NOMO-1 treated with dmso at 0.1 percent for 144 hours (cell line): ENCODE measurements around the gene PKIB.
"Not testable (repeated sequence)": the region's sequence is repeated elsewhere in the genome, so short reads cannot be mapped to it uniquely, and the experiment has no call there.

Experiments
- DNase-seq: peaks from one replicate; lab custom pipeline; 2025; ENCODE audit not compliant: unreplicated experiment; lab: John Stamatoyannopoulos, UW

PKIB gene

GRCh38 chr6:122620428-122620827, 10.2 kb downstream of the PKIB start:
- no peak for DNase-seq

DNA sequence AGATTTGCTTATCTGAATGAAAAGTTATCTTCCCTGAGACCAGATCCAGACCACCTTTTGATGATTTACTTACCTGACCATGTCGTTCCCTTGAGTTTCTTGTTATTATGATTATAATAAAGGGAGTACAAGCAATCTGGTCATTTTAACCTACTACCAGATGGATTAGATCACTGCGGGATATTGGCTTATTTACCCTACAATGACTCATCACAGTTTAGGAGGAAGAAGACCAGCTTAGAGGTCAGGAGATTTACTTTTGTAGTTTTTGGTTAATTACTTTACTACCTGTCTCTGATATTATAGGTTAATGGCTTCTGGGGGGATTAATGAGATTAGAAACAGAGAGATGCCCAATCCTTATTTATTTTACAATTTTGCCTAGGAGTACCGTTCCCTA, 10.7 kb downstream of the PKIB start:
- DNase-seq: no peak

DNA sequence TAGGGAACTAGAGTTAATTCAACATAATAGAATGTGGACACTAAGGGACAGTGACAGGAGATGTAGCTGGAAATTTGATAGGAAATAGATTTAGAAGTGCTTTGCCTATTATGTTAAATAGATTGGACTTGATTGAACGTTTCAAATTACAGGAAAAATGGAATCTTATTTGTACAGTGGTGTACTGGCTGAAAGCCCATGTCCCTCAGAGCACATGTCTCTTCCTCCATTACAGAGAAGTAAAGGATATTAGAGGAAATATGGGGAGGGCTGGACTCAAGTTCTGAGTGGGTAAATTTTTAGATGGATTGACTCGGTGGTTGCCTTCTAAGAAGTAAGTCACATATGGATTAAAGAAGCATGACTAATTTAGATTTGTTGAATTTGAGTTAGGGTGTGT, 11.4 kb downstream of the PKIB start:
- DNase-seq: no peak

- no peak for DNase-seq
Measured at GRCh38 chr6:122622479-122622878, 12.3 kb downstream of the PKIB start.

GRCh38 chr6:122623279-122623678, 13.1 kb downstream of the PKIB start:
- DNase-seq: no peak

DNA sequence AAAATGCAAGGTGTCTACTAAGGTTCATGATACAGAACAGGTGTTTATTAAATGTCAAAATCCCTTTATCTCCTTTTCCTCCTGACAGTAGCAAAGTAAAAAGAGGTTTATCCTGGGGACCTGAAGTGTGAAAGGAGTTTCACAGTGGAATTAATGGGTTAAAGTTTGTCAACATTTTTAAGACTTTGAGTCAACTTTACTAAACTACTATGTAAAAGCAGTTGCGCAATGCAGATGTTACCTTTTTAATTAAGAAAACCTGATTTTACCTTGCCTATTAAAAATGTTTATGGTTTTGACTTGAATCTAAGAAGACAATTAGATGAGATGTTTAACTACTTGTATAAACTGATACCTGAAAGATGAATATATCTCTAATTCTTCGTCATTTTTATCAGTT, 14.6 kb downstream of the PKIB start:
- DNase-seq: no peak

GRCh38 chr6:122628714-122629113, 18.5 kb downstream of the PKIB start:
- no peak for DNase-seq

DNA sequence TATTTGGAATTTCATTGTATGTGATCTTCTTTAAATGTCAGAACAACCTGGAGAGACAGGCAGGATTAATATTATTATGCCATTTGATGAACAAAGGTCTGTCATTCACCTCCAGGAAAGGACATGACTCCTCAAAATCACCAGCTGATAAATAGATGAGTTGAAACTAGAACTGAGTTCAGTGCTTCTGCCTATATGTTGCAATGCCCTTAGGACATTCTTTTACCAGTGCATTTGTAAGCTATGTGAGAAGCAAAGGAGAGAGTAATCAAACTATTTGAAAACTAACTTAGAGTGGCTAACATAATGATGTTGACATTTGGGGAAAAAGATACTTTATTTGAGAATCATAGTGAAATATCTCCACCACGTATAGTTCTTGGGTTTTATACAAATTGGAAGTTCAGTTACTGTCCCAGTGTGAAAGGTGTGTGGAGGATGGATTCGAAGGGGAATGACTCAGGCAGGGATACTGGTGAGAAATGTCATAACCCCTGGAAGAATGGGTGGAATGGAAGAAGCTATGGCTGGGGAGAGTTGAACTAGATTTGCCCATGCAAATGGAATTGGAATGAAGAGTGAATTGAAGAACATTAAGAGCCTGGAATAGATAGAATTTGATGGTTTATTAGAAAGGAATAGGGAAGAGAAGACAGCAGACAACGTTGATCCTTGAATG, 21.5 kb downstream of the PKIB start:
- DNase-seq: no peak

DNA sequence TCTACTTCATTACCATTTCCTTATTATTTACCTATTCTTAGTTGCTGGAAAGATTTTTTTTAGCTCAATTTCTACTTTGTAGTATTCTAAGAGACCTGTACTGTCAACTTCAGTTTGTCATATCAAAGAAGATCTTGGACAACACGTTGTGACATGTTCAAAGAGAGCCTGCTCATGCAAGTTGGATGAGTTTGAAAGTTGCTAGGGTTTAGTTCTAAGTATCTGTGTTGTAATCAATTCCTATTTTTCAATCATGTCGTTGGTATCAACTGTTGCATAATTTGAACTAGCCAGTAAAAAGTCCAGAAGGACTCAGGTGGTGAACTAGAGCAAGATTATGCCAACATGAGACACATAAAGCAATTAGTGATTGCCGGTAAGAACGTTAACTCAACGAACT, 30.2 kb downstream of the PKIB start:
- DNase-seq: no peak

GRCh38 chr6:122641819-122642218, 31.6 kb downstream of the PKIB start:
- DNase-seq: no peak

GRCh38 chr6:122642604-122643003, 32.4 kb downstream of the PKIB start:
- DNase-seq: not testable (repeated sequence)

- no peak for DNase-seq
Measured at GRCh38 chr6:122645256-122645655, 35.1 kb downstream of the PKIB start.

GRCh38 chr6:122647765-122648164, 37.6 kb downstream of the PKIB start:
- no peak for DNase-seq

- DNase-seq: no peak
Measured at GRCh38 chr6:122648726-122649125, 38.5 kb downstream of the PKIB start.

GRCh38 chr6:122649701-122650100, 39.5 kb downstream of the PKIB start:
- DNase-seq: no peak

- no peak for DNase-seq
Measured at GRCh38 chr6:122650403-122650802, 40.2 kb downstream of the PKIB start.

GRCh38 chr6:122651031-122651430, 40.8 kb downstream of the PKIB start:
- DNase-seq: no peak

DNA sequence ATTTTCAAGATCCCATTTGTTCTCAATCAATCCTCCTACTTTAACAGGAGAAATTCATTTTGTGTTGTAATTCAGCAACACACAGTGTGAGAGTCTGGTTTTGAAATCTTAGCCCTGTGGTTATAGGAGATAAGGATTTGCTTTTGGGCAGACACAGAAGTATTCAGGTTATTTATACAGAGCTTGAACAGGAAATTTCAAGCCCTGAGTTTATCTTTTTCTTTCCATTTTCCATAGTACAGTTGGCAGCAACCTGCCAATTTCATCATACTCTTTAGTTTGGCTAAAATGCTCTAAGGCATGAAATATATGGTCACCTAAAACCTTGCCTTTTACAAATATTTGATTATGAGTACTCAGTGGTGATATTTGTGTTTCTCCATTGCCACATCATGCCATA, 41.4 kb downstream of the PKIB start:
- DNase-seq: no peak

DNA sequence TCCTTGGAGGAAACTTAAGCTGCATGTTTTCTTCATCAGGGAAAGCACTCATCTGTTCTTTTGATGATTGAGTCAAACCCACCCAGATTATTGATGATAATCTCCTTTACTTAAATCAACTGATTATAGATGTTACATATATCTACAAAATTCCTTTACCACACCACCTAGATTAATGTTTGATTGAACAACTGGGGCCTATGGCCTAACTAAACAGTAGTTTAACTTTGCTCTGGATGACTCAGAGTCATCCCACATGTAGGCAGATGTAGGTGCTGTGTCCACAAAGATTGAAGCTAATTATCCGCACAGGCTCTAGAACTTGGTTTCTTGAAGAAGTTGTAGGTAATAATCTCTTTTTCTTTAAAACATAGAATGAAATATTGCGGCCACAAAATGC, 42.2 kb downstream of the PKIB start:
- DNase-seq: no peak

- no peak for DNase-seq
Measured at GRCh38 chr6:122653094-122653493, 42.9 kb downstream of the PKIB start.

- DNase-seq: no peak
Measured at GRCh38 chr6:122654012-122654411, 43.8 kb downstream of the PKIB start.

DNA sequence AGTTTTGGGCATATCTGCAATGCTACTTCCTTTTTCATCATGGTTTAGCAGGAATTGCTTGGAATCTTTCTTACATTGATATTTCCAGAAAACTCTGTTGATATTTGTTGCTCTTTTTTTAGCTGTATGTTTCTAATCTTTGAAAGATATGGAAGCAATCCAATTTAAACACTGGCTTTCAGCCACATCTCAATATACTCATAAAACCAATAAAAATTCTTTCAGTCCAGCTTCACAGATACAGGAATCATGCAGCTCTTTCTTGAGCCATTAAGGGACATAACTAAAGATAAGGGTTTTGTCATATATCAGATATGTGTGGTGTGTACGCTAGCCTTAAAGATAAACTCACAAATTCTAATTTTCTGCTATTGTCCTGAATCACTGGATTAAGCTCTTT, 47.4 kb downstream of the PKIB start:
- no peak for DNase-seq

- no peak for DNase-seq
Measured at GRCh38 chr6:122660296-122660695, 50.1 kb downstream of the PKIB start.
